AG10803 (cell line): ENCODE measurements around the gene GBA2.
A peak's percentile ranks its signal among the peaks of the same experiment; 100 is the strongest.

Experiments used
- DNase-seq: peaks from one replicate; pipeline ENCODE4 v3.0.0; 2010; ENCODE audit warnings: low read depth
- H3K4me3 ChIP-seq: 2 replicates; pipeline ENCODE4 v1.5.1; 2011; ENCODE audit warnings: mild to moderate bottlenecking, low read length, control low read depth
- TF ChIP-seq, protein P1 (sequence below): conservative IDR thresholded peaks from 2 replicates; pipeline ENCODE4 v1.5.1; 2011; ENCODE audit warnings: mild to moderate bottlenecking, low read length, control low read depth, inconsistent platforms

Gene GBA2

DNA sequence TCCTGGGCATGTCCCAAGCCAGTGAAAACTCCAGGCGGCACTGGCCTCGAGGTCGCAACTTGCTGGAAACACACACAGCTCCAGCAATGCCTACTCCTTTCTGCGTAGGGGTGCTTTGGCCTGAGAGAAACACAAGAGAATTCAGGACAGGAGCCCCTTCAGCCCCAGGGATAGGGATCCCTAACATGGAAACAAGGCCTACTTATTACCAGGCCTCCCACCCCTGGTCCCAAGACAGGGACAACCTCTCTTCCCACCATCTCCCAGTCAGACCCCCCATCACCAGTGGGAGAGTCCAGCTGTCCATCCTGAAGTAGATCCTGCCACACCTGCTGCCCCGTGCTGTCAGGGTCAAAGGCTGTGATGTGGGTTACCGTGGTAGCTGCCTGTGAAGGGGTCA, 8.8 kb downstream of the GBA2 start:
- no peak overlapping the region for H3K4me3 ChIP-seq
- DNase-seq, result no peak
- TF ChIP-seq, protein P1, sequence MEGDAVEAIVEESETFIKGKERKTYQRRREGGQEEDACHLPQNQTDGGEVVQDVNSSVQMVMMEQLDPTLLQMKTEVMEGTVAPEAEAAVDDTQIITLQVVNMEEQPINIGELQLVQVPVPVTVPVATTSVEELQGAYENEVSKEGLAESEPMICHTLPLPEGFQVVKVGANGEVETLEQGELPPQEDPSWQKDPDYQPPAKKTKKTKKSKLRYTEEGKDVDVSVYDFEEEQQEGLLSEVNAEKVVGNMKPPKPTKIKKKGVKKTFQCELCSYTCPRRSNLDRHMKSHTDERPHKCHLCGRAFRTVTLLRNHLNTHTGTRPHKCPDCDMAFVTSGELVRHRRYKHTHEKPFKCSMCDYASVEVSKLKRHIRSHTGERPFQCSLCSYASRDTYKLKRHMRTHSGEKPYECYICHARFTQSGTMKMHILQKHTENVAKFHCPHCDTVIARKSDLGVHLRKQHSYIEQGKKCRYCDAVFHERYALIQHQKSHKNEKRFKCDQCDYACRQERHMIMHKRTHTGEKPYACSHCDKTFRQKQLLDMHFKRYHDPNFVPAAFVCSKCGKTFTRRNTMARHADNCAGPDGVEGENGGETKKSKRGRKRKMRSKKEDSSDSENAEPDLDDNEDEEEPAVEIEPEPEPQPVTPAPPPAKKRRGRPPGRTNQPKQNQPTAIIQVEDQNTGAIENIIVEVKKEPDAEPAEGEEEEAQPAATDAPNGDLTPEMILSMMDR, result no peak

DNA sequence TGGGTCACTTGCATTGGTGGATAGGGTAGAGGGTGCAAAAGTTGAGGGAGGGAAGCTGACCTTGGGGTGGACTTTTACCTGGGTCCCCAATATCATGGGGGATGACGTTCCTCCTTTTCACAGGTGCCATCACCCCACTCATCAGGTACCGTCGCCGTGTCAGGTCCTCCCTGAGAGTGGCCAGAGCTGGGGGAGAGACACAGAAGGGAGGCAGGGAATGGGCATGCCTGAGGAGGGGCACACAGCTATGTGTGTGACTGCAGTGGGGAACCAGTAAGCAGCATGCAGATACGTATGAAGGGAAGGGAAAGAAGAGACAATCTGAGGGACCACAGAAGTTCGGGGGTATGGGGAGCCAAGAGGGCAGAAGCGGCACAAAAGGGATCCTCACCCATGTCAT, 10.1 kb downstream of the GBA2 start:
- TF ChIP-seq, protein P1, result no peak
- no peak for DNase-seq
- H3K4me3 ChIP-seq, result no peak overlapping the region

DNA sequence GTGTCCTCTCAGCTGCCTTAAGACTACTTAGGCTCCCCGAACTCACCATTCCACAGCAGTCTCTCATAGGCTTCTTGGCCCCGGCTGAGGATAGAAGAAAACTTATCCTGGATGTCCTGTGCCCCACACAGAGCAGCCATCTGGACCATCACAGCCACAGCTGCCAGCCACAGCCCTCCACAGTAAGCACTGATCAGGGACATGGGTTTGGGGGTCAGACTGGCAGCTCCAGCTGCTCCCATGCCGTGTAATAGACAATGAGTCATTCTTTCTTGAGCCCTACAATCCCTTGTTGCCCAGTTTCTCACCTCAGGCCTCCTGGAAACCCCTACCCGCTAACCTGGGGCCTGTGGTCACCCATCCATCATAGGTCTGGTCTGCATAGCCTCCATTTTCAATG, 10.8 kb downstream of the GBA2 start:
- TF ChIP-seq, protein P1, result no peak
- no peak for DNase-seq

DNA sequence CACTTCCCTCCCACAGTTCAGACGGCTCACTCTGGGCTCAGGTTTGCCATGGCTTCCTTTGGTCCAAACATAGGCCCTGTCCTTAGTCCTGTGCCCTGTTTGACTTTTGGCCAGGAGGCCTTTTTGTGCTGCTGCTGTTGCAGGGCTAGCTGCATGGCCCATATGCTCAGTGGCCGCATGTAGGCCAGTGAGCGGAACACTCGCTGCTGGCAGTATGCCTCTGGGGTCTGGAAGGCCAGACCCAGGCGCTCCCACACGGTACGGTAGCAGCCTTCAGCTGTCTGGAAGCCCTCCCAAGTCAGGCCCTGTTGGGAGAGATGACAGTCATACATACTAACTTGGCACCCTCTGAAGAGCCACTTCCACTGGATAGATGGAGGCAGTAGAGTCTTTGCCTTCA, 11.9 kb downstream of the GBA2 start:
- no peak for DNase-seq
- H3K4me3 ChIP-seq, result no peak overlapping the region

More for the DNA sequence above, 10.8 kb downstream of the GBA2 start:
- H3K4me3 ChIP-seq, result no peak overlapping the region

DNA sequence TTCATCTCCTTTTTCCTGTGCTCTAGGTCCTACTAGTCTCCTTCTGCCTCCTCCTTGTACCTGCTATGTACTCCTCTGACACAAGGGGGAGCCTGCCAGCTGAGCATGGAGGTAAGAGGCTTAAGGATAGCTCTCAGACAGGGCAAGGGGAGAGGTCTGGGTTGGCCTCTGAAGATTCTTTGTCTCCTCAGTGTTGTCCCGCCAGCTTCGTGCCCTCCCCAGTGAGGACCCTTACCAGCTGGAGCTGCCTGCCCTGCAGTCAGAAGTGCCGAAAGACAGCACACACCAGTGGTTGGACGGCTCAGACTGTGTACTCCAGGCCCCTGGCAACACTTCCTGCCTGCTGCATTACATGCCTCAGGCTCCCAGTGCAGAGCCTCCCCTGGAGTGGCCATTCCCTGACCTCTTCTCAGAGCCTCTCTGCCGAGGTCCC, 12.8 kb downstream of the GBA2 start:
- TF ChIP-seq, protein P1, result peak; percentile 95
- H3K4me3 ChIP-seq, result no peak overlapping the region
- DNase-seq, result peak; percentile 78

More for the DNA sequence above, 11.9 kb downstream of the GBA2 start:
- TF ChIP-seq, protein P1, result no peak

DNA sequence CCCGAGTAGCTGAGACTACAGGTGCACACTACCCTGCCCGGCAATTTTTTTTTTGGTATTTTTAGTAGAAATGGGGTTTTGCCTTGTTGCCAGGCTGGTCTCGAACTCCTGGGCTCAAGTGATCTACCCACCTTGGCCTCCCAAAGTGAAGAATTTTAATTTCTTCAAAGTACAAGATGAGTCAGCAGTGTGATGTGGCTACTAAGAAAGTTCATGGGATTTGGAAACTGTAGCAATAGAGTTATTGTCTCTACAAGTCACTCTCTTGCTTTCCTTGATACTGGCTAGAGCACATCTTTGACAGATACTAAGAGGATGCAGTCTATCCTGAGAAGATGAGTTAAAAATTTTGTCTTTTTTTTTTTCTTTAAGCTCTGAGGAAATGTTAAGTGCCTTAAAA, 14.9 kb downstream of the GBA2 start:
- no peak for DNase-seq
- H3K4me3 ChIP-seq, result peak overlapping the region; percentile 97; the same call in 1 of the 2 replicates
- TF ChIP-seq, protein P1, result no peak

DNA sequence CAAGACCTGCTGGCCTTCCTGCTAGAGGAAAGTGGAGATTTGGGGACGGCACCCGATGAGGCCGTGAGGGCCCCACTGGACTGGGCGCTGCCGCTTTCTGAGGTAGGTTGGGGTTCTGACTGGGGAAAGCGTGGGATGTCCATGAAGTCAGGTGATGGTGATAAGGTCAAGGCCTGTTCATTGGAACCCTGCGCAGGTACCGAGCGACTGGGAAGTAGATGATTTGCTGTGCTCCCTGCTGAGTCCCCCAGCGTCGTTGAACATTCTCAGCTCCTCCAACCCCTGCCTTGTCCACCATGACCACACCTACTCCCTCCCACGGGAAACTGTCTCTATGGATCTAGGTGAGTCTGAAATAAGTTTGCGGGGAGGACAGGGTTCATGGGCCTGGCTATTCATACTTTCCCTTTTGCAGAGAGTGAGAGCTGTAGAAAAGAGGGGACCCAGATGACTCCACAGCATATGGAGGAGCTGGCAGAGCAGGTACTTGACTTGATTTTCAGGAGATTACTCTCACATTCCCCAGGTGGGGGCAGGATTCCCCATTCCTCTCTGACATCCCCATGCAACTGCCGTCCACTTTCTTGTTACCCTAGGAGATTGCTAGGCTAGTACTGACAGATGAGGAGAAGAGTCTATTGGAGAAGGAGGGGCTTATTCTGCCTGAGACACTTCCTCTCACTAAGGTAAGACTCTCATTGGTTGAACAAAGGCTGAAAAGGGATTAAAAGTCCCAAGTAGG, 16.1 kb downstream of the GBA2 start:
- peak overlapping the region; percentile 97 for H3K4me3 ChIP-seq
- peak; percentile 58 for DNase-seq

More for the DNA sequence above, 16.1 kb downstream of the GBA2 start:
- TF ChIP-seq, protein P1, result no peak
